Neuronal stem cell (in vitro differentiated cells): ENCODE results near the gene NRTN.
A peak's percentile ranks its signal among the peaks of the same experiment; 100 is the strongest.

Experiments
- DNase-seq: peaks from one replicate; pipeline ENCODE4 v3.0.0-alpha.2; 2013; ENCODE audit warnings: low spot score
- H2AFZ ChIP-seq: one replicate; pipeline ENCODE4 v1.6.1; 2013; ENCODE audit warnings: mild to moderate bottlenecking, low read length, inconsistent platforms
- H2AK5ac ChIP-seq: 2 replicates; pipeline ENCODE4 v1.6.1; 2013; ENCODE audit warnings: low read depth, mild to moderate bottlenecking, inconsistent platforms, low read length, moderate library complexity, mixed read lengths
- H2BK120ac ChIP-seq: 2 replicates; pipeline ENCODE4 v1.6.1; 2013; ENCODE audit warnings: low read depth, mild to moderate bottlenecking, inconsistent platforms, low read length, moderate library complexity, mixed read lengths
- H2BK12ac ChIP-seq: one replicate; pipeline ENCODE4 v1.6.1; 2013; ENCODE audit warnings: low read length, inconsistent platforms
- H2BK15ac ChIP-seq: 2 replicates; pipeline ENCODE4 v1.6.1; 2013; ENCODE audit warnings: mild to moderate bottlenecking, low read length, inconsistent platforms, mixed read lengths
- H2BK5ac ChIP-seq: one replicate; pipeline ENCODE4 v1.6.1; 2013; ENCODE audit warnings: inconsistent platforms, mild to moderate bottlenecking, low read length, moderate library complexity
- H3K14ac ChIP-seq: one replicate; pipeline ENCODE4 v1.6.1; 2013; ENCODE audit warnings: low read length, inconsistent platforms
- H3K18ac ChIP-seq: 2 replicates; pipeline ENCODE4 v1.6.1; 2013; ENCODE audit warnings: low read length, inconsistent platforms
- H3K23ac ChIP-seq: 2 replicates; pipeline ENCODE4 v1.6.1; 2013; ENCODE audit warnings: low read depth, mild to moderate bottlenecking, mixed read lengths, low read length, inconsistent platforms; ENCODE audit not compliant: poor library complexity
- H3K27ac ChIP-seq: replicated peaks from 3 replicates; pipeline ENCODE4 v1.5.1; 2013; ENCODE audit warnings: low read length, inconsistent platforms
- H3K27me3 ChIP-seq, 3 experiments: 2 replicates each; pipeline ENCODE4 v1.6.1; 2013; ENCODE audit warnings: low read length in 3 of 3, mild to moderate bottlenecking in 2 of 3, inconsistent platforms in 1 of 3, low read depth in 1 of 3, mixed read lengths in 1 of 3, moderate library complexity in 1 of 3; ENCODE audit not compliant: control insufficient read depth in 3 of 3, insufficient read depth in 3 of 3
- H3K36me3 ChIP-seq, 2 donors: replicated peaks in 1 of 2; 2 replicates each; pipeline ENCODE4 v1.6.1; 2013; ENCODE audit warnings: low read length in 2 of 2; ENCODE audit not compliant: control insufficient read depth in 2 of 2, insufficient read depth in 2 of 2
- H3K4ac ChIP-seq: 2 replicates; pipeline ENCODE4 v1.6.1; 2013; ENCODE audit warnings: inconsistent platforms, mild to moderate bottlenecking, low read length, moderate library complexity
- H3K4me1 ChIP-seq, 2 donors: 1 replicate in 1 of 2; 2 replicates in 1 of 2; pipeline ENCODE4 v1.6.1; 2013; ENCODE audit warnings: low read length in 2 of 2, low read depth in 1 of 2; ENCODE audit not compliant: control insufficient read depth in 2 of 2, insufficient read depth in 1 of 2
- H3K4me2 ChIP-seq: one replicate; pipeline ENCODE4 v1.6.1; 2013; ENCODE audit warnings: mild to moderate bottlenecking, low read length, inconsistent platforms; ENCODE audit not compliant: insufficient read depth, poor library complexity, severe bottlenecking
- H3K4me3 ChIP-seq, 2 donors: 2 replicates each; pipeline ENCODE4 v1.5.1; 2013; ENCODE audit warnings: low read length in 2 of 2, mild to moderate bottlenecking in 2 of 2, inconsistent platforms in 1 of 2, moderate library complexity in 1 of 2
- H3K79me1 ChIP-seq: one replicate; pipeline ENCODE4 v1.6.1; 2013; ENCODE audit warnings: low read depth, mild to moderate bottlenecking, inconsistent platforms, low read length, moderate library complexity
- H3K9ac ChIP-seq: one replicate; pipeline ENCODE4 v1.6.1; 2013; ENCODE audit warnings: mild to moderate bottlenecking, low read depth, low read length, inconsistent platforms; ENCODE audit not compliant: poor library complexity
- H3K9me3 ChIP-seq, 2 donors: replicated peaks in 1 of 2; 2 replicates each; pipeline versions ENCODE3 to v1.6.1; 2013; ENCODE audit warnings: low read length in 2 of 2, mild to moderate bottlenecking in 2 of 2, inconsistent platforms in 1 of 2, low read depth in 1 of 2, mixed read lengths in 1 of 2, moderate library complexity in 1 of 2; ENCODE audit not compliant: control insufficient read depth in 2 of 2, insufficient read depth in 1 of 2
- H4K8ac ChIP-seq: one replicate; pipeline ENCODE4 v1.6.1; 2013; ENCODE audit warnings: low read depth, mild to moderate bottlenecking, inconsistent platforms, low read length, moderate library complexity
- H4K91ac ChIP-seq: one replicate; pipeline ENCODE4 v1.6.1; 2013; ENCODE audit warnings: low read length, low read depth, mild to moderate bottlenecking, inconsistent platforms; ENCODE audit not compliant: poor library complexity
- WGBS, 2 donors: extraction: QIAGEN DNeasy Blood & Tissue Kit; methylation state at CpG; one replicate each; pipeline ENCODE4 v1.1.7; 2013; ENCODE audit warnings: missing lambda C conversion rate in 2 of 2, mixed read lengths in 1 of 2; ENCODE audit not compliant: insufficient read length in 2 of 2, insufficient replicate concordance in 1 of 2; ENCODE audit errors: extremely low coverage in 2 of 2; 5-methylcytosine and 5-hydroxymethylcytosine counted together

NRTN gene

DNA sequence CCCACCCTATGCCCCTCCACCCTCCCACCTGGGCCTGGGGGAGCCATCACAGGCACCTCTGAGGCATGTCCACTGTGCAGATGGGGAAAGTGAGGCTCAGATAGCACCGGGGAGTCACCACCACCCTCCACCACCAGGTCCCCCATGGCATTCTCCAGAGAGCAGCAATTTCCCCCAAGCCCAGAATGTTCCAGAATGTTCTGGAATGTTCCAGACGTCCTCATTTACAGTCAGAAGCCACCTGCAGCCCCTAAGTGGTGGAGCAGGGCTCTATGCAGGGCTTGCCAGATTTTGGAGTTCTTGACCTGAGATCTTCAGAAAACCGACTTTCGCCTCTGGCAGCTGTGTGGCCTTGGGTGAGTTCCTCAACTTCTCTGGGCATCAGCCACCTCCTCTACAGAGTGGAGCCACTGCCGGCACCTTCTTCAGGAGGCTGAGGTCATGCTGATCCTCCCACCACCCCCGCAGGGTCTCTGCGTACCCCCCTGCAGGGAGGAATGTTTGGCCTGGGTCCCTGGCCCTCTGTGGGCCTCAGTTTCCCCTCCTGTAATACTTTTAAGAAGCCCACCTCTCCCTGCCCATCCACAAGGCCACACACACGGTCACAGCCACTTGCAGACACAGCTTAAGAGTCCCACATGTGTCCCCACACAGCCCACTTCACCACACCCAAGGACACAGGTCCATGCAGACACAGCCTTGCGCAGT lies 59.3 kb downstream of the NRTN start:
- Histone ChIP-seq H3K4me3 (no peak overlapping the region), H4K8ac (no peak overlapping the region), H3K4me1 (peaks cover 0 to 3% of the 10 kb centered on the region in 2 donors), H3K14ac (peak overlapping the region; percentile 94), H3K27me3 (peaks cover 0 to 3% (median 0%) of the 10 kb centered on the region in 3 experiments), H3K18ac (no peak overlapping the region), H4K91ac (no peak overlapping the region), H3K27ac (no peak overlapping the region), H3K9ac (no peak overlapping the region), H3K23ac (peak overlapping the region; percentile 52), H2BK15ac (peak overlapping the region; percentile 33), H2BK5ac (no peak overlapping the region), H3K4me2 (no peak overlapping the region), H2BK120ac (no peak overlapping the region), H3K79me1 (peaks cover 2% of the 10 kb centered on the region), H2BK12ac (no peak overlapping the region), H3K4ac (no peak overlapping the region), H3K9me3 (no peaks in the 10 kb centered on the region), H2AFZ (no peak overlapping the region), H2AK5ac (peak overlapping the region; percentile 75), H3K36me3 (no peaks in the 10 kb centered on the region)
- DNase-seq: no peak
- WGBS, 2 donors: no CpG with 5 or more reads among the region's 9 CpGs

DNA sequence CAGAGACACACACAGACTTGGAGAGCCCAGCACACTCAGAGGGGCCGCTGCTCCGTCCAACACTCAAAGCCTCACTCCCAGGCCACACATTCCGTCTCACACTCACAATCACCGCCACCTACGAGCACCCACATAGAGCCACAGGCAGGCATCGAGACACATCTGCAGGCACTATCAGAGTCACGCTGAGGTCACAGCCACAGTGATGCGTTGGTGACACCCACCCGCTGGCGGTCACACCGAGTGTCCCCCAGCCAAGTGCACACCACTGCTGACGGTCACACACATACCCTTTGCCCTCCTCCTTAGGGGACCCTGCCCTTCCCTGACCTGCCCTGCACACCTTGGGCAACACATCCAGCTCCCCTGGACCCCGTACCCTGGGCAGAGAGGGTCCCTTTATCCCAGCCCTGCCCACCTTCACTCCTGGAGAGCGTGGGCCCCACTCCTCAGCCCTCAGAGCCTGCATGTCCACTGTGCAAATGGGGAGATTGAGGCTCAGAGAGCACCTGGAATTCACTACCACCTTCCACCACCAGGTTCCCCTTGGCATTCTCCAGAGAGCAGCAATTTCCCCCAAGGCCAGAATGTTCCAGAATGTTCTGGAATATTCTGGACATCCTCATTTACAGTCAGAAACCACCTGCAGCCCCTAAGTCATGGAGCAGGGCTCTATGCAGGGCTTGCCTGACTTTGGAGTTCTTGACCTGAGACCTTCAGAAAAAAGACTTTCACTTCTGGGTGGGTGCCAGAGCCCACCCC lies 60.0 kb downstream of the NRTN start:
- peak overlapping the region; percentile 64 for H3K18ac ChIP-seq
- peaks cover 0 to 3% (median 0%) of the 10 kb centered on the region in 3 experiments for H3K27me3 ChIP-seq
- H3K9me3 ChIP-seq: no peaks in the 10 kb centered on the region
- peak overlapping the region; percentile 75 for H2AK5ac ChIP-seq
- no peak overlapping the region for H2AFZ ChIP-seq
- H3K23ac ChIP-seq: peak overlapping the region; percentile 52
- peak overlapping the region; percentile 78 for H2BK12ac ChIP-seq
- no peak overlapping the region for H2BK5ac ChIP-seq
- H3K36me3 ChIP-seq: no peaks in the 10 kb centered on the region
- peak overlapping the region; percentile 67 for H3K9ac ChIP-seq
- H4K8ac ChIP-seq: peak overlapping the region; percentile 17
- no peak overlapping the region for H2BK120ac ChIP-seq
- H3K4me3 ChIP-seq: no peak overlapping the region
- H3K4me1 ChIP-seq: peaks cover 0 to 3% of the 10 kb centered on the region in 2 donors
- DNase-seq: no peak
- no peak overlapping the region for H3K27ac ChIP-seq
- H3K4ac ChIP-seq: no peak overlapping the region
- no CpG with 5 or more reads among the region's 14 CpGs for WGBS, 2 donors
- peak overlapping the region; percentile 94 for H3K14ac ChIP-seq
- H3K4me2 ChIP-seq: no peak overlapping the region
- peak overlapping the region; percentile 33 for H2BK15ac ChIP-seq
- peaks cover 2% of the 10 kb centered on the region for H3K79me1 ChIP-seq
- H4K91ac ChIP-seq: no peak overlapping the region

DNA sequence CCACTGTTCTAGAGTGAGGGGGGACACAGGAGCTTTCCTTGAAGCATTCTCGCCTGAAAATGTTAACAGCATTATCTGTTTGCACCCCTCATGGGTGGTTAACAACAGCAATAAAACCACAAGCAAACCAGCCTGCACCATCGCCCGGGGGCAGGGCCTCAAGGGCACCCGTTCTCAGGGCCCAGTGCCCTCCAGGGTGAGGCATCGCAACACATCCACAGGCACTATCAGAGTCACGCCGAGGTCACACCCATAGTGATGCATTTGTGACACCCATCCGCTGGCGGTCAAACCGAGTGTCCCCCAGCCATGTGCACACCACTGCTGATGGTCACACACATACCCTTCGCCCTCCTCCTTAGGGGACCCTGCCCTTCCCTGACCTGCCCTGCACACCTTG lies 60.9 kb downstream of the NRTN start:
- H4K8ac ChIP-seq: no peak overlapping the region
- no peak overlapping the region for H2BK5ac ChIP-seq
- no CpG with 5 or more reads among the region's 11 CpGs for WGBS, 2 donors
- no peak overlapping the region for H3K23ac ChIP-seq
- no peak overlapping the region for H2AK5ac ChIP-seq
- no peak overlapping the region for H2BK15ac ChIP-seq
- H3K18ac ChIP-seq: no peak overlapping the region
- H3K4me3 ChIP-seq: peak overlapping the region in 1 of 2 donors; percentile 22
- no peak overlapping the region for H2AFZ ChIP-seq
- H3K27ac ChIP-seq: no peak overlapping the region
- no peak overlapping the region for H3K14ac ChIP-seq
- no peak for DNase-seq
- no peak overlapping the region for H3K4me2 ChIP-seq
- H2BK12ac ChIP-seq: no peak overlapping the region
- H3K79me1 ChIP-seq: peaks cover 2% of the 10 kb centered on the region
- H4K91ac ChIP-seq: no peak overlapping the region
- H2BK120ac ChIP-seq: no peak overlapping the region
- H3K4ac ChIP-seq: no peak overlapping the region
- H3K4me1 ChIP-seq: peaks cover 0 to 3% of the 10 kb centered on the region in 2 donors
- H3K27me3 ChIP-seq: peaks cover 0 to 3% (median 0%) of the 10 kb centered on the region in 3 experiments
- H3K9me3 ChIP-seq: no peaks in the 10 kb centered on the region
- H3K9ac ChIP-seq: peak overlapping the region; percentile 21
- no peaks in the 10 kb centered on the region for H3K36me3 ChIP-seq
